HG03060 (cell line): Measurements from ENCODE around the gene CARD11.
"Not testable (repeated sequence)": the region's sequence is repeated elsewhere in the genome, so short reads cannot be mapped to it uniquely, and the experiment has no call there.

Experiments
- ATAC-seq: cut with Tn5 transposase; IDR thresholded peaks from one replicate; pipeline ENCODE4 v1.9.1; 2021; ENCODE audit warnings: low read depth, moderate number of reproducible peaks; ENCODE audit not compliant: unreplicated experiment

Gene CARD11

DNA sequence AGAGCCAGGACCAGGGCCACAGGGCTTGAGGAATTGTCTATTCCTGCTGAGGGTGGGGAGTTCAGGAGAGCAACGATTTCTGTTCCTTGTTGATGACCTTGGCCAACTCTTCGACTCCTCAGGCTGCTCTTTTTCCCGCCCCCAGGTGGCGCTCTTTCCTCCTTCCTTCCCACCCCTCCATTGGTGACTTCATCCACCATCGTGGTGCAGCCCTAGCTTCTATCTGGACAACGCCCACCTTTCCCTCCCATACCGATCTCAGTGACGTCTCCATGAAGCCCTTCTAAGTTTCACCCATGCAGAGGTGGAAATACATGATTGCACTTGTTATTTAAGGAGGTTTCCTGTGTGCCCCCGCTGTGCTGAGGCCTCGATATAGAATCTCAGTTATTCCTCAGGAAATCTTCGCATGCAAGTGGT, 22.1 kb upstream of the CARD11 start:
- ATAC-seq, result no peak

GRCh38 chr7:3064067-3064466, 20.4 kb upstream of the CARD11 start:
- no peak for ATAC-seq

DNA sequence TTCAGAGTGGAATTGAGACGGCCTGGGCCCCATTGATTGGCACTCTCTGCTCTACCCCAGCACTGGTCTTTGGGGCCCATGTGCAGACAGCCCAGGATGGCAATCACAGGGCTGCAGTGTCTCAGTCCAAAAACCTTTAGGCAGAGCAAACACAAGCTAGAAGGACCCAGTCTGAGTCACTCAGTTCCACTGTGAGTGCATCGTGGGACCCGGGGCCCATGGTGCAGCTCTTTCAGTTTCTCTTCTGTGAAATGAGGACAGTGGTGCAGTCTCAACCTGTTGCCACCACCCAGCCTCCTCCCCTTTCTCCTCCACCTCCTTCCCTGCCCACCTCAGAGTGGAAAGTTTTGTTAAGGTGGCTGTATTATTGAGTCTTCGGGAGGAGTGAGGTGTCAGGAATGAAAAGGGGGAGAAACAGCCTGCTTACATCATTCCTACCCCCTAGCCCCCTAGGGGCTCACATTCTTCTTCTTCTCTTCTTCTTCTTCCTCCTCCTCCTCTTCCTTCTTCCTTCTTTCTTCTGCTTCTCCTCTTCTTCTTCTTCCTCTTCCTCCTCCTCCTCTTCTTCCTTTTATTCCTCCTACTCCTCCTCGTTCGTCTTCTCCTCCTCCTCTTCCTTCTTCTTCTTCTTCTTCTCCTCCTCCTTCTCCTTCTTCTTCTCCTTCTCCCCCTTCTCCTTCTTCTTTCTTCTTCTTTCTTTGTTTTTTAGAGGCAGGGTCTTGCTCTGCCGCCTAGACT, 19.5 kb upstream of the CARD11 start:
- ATAC-seq, result peak; percentile 42

GRCh38 chr7:3057066-3057420, 13.4 kb upstream of the CARD11 start:
- ATAC-seq, result no peak

- ATAC-seq, result no peak
These were observed 12.8 kb upstream of the CARD11 start for GRCh38 chr7:3056234-3057065.

DNA sequence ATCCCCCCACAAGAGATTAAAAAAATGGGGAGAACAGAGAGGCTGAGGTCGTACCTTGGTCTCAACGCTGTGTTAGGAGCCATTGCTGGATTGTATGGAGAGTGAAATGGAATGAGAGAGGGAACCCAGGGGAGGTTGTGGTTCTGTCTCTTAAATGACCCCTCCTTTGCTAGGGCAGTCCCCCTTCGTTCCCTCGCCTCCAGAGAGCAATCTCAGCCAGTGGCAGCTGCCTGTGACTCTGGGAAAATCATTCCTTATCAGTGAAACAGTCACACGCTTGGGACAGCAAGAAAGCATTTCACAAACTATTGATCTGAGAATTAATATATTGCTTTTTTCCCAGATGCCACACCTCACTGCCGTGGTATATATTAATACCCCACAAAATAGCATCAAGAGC, 12.0 kb upstream of the CARD11 start:
- ATAC-seq, result no peak

- no peak for ATAC-seq
These were observed 692 bp downstream of the CARD11 start for GRCh38 chr7:3042861-3043489.

DNA sequence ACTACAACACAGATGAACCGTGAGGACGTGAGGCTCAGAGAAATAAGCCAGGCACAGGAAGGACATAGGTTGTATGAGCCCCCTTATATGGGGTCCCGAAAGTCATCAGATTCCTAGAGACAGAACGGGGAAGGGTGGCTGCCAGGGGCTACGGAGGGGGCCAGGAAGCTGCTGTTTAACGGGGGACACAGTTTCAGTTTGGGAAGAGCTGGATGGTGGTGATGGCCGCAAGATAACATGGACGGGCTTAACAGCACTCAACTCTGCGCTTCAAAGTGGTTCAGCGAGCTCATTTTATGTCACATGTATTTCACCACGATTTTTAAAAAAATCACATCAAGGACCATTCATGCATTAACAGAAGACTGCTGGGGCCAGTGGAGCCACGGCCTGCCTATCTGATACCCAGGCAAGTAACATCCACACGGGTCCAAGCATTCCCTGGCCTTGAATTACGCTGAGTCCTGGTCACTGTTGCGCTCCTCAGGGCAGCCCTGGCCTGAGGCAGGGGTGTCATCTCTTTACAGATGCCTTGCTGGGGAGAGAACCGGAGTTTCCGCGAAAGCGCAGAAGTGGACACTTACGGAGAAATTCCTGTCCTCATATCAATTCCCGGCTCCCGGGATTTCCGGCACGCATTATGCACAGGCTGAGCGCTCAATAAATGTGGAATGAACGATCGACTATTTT, 1.5 kb downstream of the CARD11 start:
- ATAC-seq, result no peak

- no peak for ATAC-seq
These were observed 3.9 kb downstream of the CARD11 start for GRCh38 chr7:3039787-3040186.

- ATAC-seq, result not testable (repeated sequence)
These were observed 5.7 kb downstream of the CARD11 start for GRCh38 chr7:3038011-3038410.

DNA sequence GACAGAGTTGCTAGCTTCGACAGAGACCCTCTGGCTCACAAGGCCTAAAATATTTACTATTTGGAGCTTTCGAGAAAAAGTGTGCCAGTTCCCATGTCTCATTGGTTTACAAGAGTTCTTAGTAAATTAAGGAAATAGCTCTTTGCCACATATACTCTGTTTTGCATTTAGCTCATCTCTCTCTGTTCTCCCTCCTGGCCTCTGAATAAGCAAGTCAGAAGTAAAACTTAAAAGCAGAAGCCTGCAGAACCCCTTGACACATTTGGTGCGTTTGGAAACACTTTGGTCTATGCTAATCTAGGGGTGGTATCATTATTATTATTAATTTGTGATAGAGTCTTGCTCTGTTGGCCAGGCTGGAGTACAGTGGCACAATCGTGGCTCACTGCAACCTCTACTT, 6.4 kb downstream of the CARD11 start:
- ATAC-seq, result no peak

DNA sequence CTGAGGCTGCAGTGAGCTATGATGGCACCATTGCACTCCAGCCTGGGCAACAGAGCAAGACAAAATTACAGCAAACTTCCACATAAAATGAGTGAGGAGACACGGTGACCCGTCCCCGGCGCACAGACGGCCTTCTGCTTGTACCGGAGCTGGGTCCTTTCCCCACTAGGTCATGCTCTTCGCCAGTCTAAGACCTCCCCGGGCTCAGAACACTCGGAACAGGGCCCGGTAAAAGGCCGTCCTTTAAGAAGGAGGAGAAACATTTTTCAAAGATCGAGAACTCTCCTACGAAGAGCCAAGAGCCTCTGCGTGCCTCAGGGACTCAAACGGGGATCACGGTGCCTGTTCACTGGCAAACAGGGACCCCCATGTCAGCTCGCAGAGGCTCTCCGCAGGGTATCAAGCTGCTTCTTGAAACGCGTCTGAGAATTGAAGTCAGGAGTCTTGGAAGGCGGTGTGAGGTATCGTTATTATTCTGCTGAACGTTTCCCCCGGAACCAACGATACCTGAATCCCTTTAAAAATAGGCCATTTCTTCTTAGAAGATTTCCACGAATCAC, 9.0 kb downstream of the CARD11 start:
- no peak for ATAC-seq

DNA sequence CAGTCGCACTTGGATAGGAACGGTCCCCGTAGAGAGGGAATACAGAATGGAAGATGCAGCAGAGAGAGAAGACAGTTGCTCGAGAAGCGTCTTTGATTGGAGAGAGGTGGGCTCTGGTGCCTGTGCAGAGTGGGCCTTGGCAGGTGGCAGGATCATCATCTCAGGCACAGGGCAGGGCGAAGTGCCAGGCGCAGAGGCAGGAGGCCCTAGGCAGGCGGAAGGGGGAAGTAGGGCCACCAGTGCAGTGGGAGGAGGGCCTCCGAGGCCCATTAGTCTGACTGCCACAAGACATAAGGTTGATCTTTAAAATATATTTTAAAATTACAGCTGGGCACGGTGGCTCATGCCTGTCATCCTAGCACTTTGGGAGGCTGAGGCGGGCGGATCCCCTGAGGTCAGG, 10.1 kb downstream of the CARD11 start:
- no peak for ATAC-seq

GRCh38 chr7:3033136-3033535, 10.5 kb downstream of the CARD11 start:
- no peak for ATAC-seq

- no peak for ATAC-seq
These were observed 11.4 kb downstream of the CARD11 start for GRCh38 chr7:3032256-3032655.

- no peak for ATAC-seq
These were observed 14.5 kb downstream of the CARD11 start for GRCh38 chr7:3029138-3029537.

DNA sequence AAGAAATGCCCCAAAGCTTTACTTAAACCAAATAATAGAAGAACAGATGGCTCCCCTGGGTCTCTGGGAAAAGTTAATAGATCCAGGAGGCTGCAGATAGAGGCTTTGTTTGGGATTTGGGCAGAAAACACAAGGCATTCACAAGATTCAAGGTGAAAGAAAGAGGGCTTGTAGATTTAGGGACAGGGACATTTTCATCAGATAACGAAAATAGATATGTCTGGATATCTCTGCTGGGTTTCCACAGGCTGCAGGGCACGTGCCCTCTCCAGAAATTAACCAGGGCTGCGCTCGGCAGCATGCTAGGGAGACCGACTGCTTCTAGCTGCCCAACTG, 14.9 kb downstream of the CARD11 start:
- ATAC-seq, result no peak

- no peak for ATAC-seq
These were observed 15.5 kb downstream of the CARD11 start for GRCh38 chr7:3028071-3028757.

DNA sequence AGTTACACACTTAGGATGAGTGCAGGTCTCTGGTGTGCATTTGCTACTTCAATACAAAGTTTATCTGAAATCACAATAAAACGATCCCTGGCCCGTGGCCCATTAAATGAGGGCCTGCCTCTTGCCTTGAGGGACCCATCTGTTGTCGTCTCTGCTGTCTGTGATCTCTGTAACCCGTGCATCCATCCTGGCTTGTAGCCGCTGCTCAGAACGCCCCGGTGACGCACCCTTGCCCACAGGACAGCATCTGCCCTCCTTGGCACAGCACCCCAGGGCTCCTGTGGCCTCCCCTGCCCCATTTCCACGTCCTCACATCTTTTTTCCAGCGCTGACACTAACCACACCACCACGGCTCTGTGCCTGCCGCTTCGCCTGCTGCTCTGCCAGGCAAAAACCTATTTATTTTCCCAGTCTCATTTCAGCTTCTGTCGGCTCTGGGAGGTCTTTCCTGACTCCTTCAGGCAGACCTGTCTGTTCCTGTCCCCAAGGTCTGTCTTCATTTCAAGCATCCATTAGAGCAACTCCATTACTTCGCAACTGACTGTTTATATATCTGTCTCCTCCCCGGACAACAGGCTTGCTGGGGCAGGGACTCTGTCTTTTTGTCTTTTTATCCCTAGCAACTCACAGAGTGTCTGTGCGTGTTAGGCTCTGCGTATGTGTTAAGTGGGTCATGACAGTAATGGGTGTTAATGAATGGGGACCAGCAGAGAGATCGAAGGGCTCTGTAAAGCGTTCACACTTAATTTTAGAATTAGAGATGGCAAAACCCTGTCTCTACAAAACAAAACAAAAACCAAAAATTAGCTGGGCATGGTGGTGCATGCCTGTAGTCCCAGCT, 16.4 kb downstream of the CARD11 start:
- no peak for ATAC-seq
